ENCODE data around the gene ACIN1.
A peak's percentile ranks its signal among the peaks of the same experiment; 100 is the strongest.

The ACIN1 gene, protein sequence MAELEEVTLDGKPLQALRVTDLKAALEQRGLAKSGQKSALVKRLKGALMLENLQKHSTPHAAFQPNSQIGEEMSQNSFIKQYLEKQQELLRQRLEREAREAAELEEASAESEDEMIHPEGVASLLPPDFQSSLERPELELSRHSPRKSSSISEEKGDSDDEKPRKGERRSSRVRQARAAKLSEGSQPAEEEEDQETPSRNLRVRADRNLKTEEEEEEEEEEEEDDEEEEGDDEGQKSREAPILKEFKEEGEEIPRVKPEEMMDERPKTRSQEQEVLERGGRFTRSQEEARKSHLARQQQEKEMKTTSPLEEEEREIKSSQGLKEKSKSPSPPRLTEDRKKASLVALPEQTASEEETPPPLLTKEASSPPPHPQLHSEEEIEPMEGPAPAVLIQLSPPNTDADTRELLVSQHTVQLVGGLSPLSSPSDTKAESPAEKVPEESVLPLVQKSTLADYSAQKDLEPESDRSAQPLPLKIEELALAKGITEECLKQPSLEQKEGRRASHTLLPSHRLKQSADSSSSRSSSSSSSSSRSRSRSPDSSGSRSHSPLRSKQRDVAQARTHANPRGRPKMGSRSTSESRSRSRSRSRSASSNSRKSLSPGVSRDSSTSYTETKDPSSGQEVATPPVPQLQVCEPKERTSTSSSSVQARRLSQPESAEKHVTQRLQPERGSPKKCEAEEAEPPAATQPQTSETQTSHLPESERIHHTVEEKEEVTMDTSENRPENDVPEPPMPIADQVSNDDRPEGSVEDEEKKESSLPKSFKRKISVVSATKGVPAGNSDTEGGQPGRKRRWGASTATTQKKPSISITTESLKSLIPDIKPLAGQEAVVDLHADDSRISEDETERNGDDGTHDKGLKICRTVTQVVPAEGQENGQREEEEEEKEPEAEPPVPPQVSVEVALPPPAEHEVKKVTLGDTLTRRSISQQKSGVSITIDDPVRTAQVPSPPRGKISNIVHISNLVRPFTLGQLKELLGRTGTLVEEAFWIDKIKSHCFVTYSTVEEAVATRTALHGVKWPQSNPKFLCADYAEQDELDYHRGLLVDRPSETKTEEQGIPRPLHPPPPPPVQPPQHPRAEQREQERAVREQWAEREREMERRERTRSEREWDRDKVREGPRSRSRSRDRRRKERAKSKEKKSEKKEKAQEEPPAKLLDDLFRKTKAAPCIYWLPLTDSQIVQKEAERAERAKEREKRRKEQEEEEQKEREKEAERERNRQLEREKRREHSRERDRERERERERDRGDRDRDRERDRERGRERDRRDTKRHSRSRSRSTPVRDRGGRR

DNA sequence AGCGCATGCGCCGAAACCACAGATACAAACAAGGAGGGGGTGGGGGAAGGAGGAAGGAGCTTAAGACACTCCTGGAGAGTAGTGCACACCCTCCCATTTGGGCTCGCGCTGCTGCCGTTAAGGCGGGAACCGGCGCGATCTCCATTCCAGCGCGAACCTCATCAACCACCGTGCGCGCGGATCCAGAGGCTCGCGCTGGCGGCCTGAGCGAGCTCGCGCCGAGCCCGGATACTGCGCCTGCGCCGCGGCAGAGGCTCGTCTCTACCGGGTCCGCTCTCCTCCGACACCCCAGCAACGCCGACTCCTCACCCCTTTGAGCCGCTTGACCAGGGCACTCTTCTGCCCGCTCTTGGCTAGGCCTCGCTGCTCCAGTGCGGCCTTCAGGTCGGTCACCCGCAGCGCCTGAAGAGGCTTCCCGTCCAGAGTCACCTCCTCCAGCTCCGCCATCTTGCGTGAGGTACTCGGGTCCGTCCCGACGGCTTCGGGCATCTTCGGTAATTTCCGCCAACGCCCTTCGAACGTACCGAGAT, at the start of gene ACIN1:
TSS of gene ACIN1 (minus strand) at position 471 of the 530 bp plus-strand sequence. CDS start at position 447, 24 bp downstream.
- DNase-seq (ENCODE audit: extremely low spot score, insufficient read length, low read depth): peak; percentile 52
- FAIRE-seq: no peak

DNA sequence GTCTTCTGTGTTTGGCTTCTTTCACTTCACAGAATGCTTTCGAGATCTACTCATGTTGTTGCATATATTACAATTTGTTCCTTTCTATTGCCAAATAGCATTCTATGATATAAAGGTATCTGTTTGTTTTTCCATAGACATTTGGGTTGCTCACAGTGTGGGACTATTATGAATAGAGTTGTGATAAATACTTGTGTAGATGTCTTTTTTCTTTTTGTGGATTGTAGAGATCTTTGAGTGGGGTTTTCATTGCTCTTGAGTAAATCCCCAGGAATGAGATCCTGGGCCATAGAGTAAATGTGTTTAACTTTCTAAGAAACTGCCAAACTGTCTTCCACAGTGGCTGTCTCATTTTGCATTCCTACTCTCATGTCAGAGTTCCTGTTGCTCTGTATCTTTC, 49.0 kb upstream of the ACIN1 start:
- DNase-seq (ENCODE audit: extremely low spot score, insufficient read length, low read depth) (no peak), FAIRE-seq (no peak)

DNA sequence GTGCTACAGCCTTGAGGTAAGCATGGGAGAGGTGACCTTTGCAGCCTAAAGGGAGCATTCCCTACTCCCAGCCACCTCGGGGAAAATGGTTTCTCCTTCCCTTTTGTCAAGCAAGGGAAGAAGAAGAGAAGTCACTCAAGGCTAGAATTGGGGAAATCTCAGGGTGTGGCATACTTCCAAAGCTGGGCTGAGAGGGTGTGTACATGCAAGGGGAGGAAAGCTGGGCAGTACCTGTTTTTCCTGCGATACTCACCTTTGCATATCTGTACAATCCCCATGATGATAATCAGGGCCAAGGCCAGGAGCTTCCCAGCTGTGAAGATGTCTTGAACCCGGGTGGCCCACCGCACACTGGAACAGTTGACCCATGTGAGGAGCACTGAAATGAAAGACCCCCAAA, 47.9 kb upstream of the ACIN1 start:
- FAIRE-seq: no peak
- DNase-seq (ENCODE audit: extremely low spot score, insufficient read length, low read depth): no peak

DNA sequence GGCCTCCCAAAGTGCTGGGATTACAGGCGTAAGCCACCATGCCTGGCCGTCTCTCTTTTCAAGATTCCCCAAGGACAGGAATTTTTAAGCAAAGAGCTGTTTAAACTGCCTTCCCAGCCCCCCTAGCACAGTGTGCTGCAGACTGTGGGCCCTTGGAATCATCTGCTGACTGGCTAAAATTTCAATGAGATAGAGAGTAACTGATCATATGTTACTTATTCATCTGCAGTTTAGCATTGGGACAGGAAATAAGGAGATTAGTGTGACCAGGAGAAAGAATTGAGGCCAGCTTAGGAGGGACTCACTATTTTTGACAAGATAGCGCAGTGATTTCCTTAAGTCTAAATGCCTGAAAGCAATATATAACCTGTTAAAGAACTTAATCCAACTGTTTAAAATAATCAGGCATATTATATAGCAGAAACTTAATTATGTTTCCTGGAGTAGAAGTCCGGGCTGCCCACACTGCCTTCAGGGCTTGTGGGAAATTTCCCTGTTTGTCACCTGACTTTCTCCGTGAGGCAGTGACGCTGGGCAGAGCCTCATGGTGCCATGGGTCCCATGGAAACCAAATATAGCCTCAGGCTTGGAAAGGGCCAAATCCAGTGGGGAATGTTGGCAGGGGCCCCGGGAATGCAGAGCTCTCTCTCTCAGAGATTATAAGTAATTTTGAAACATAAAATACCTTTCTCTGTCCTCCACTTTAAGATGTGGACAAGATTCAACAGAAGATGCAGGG, 46.9 kb upstream of the ACIN1 start:
- no peak for FAIRE-seq
- DNase-seq (ENCODE audit: extremely low spot score, insufficient read length, low read depth): no peak

DNA sequence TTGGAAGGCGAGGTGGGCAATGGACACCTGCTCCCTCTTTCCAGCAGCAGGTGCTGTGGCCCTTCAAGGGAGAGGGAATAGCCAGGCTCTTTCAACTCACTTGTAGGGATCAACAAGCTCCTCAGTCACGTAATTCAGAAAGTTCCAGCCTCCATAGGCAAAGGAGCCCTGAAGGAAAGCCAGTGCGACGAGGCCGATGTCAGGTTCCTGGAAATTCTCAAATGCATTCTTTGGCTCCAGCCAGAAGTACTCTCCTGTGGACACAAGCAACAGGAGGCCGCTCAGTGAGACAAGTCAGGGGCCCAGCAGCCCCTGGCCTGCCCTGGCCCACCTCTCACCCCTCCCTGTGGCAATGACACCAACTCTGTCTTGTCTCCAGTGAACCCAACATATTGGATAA, 45.4 kb upstream of the ACIN1 start:
- DNase-seq (ENCODE audit: extremely low spot score, insufficient read length, low read depth): no peak
- FAIRE-seq: no peak

DNA sequence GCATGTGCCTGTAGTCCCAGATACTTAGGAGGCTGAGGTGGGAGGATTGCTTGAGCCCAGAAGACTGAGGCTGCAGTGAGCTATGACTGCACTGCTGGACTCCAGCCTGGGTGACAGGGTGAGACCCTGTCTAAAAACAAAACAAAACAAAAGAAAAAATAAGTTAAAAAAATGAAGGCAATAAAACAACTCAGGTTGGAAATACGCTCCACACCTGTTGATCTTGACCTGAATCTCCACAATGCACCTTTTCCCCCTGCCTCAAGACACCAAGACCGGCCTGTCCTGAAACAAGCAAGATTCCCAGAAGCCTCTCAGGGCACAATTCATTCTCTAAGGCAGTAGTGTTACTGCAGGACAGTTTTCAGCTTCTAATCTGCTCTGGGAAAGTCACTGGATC, 44.9 kb upstream of the ACIN1 start:
- FAIRE-seq: no peak
- DNase-seq (ENCODE audit: extremely low spot score, insufficient read length, low read depth): no peak

DNA sequence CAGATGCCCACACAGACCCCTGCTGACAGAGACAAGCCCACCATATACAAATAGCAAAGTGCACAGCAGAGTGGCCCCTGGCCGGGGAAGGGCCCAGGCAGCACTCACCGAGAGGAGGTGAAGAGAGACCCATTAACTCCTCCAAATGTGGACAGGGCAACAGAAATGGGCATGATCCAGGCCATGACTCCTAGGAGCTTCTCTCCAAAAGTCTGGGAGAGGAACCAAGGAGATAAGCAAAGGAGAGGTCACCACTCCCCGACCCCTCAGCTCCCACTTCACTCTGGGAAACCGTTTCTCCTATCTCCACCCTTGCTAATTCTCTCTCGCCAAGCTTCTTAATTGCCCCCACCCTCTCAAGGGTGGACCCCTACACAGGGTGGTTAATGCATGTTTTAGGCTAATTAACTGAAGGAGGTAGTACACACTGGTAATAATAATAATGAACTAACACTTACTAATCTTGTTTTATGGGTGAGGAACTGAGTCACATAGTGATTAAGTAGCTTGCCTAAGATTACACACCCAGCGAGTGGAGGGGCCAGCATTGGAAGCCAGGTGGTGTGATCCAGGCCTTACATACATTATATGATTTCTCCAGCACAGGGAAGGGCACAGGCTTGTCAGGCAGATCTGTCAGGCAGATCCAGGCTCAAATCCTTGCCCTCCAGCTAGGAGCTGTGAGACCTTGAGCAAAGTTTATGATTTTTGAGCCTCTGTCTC, 43.0 kb upstream of the ACIN1 start:
- DNase-seq (ENCODE audit: extremely low spot score, insufficient read length, low read depth) (no peak), FAIRE-seq (no peak)

DNA sequence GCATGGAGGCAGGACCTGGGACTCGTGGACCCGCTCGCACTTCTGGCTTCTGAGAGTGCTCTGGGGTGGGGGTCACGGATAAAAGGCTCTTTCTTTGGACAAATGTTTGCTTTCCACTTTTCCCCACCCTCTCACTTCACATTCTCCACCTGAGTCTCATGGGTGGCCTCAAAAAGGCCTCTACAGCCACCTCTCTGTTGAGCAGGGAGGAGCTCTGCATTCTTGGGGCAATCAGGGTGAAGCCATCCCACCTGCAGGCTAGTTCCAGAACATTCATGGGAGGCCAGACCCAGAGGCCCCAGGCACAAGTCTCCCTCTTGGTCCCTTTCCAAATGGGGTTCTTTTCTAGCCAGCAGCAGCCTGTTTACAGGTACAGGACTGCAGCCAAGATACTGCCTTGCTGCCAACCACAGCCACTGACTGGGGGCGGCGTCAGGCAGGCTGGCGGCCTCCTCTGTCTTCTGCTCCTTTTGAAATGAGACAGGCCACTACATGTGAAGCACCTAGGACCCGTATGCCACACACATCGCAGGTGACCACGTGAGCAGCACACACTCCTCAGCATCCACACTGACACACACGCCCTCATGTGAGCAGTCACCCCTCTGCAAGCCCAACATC, 42.4 kb upstream of the ACIN1 start:
- DNase-seq (ENCODE audit: extremely low spot score, insufficient read length, low read depth) (no peak), FAIRE-seq (no peak)

DNA sequence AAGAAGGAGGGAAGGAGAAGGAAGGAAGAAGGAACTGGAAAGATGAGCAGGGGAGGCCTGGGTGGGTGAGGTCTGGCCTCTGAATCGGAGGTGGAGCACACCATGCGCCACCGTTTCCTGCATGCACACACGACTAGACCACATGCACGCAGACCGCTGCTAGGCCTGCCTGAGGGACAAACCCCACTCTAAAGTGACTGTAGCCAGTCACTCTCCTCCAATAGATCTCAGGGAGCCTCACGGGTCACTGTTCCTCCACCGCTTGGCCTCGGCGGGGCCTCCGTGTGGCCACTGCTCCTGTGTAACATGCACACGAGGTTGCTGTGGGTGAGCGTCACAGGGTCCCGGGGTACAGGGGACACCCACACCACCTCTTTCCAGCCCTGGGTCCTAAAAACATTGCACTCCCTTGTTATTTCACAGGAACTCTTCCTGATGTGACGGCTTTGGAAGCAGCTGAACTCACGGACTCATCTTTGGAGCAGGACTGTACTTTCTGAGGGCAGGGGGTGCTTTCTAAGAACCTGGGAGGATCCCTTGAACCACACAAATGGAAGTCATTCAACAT, 41.7 kb upstream of the ACIN1 start:
- no peak for FAIRE-seq
- DNase-seq (ENCODE audit: extremely low spot score, insufficient read length, low read depth): no peak

DNA sequence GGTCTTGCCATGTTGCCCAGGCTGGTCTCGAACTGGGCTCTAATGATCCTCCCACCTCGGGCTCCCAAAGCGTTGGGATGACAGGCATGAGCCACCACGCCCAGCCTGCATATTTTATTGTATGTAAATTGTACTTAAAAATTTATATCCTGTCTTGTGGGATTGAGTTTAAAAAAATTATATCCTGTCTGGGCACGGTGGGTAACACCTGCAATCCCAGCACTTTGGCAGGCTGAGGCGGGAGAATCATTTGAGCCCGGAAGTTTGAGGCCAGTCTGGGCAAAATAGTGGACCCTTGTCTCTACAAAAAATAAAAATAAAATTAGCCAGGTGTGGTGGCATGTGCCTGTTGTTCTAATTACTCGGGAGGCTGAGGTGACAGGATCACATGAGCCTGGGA, 38.0 kb upstream of the ACIN1 start:
- DNase-seq (ENCODE audit: extremely low spot score, insufficient read length, low read depth) (no peak), FAIRE-seq (no peak)

DNA sequence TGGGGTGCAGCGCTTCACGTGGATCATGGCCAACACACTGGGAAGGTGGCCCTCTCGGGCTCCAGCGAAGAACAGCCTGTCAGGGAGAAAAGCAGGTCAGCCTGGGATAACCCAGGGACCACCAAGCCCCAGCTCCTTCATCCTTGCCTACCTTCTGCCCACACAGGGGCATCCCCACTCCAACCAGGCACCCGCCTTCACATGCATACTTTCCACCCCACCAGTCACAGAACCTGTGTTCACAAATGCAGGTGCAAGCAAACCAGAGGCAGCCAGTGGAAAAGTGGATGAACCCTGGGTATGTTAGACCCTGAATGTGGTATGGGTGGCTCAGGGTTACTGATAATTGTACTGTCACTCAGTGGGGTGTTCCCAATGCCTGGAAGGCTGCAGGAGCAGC, 36.5 kb upstream of the ACIN1 start:
- FAIRE-seq (no peak), DNase-seq (ENCODE audit: extremely low spot score, insufficient read length, low read depth) (no peak)

DNA sequence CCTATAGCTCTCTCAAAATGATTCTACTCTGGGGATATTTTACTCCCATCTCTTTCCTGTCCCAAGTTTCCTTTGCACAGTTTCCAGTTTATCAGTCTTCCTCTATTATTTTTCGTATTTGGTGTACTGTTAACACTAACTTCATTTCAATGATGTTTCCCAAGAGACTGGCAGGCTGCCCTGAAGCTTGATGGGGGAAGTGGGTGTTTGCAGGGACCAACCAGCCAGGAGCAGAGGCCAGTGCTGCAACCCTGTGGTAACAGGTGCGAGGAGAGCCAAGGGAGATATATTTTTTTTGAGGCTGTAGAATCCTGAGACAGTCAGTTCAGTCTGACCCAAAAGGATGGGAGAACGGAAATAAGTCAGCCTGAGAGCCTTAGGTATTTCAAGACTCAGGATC, 35.9 kb upstream of the ACIN1 start:
- no peak for DNase-seq (ENCODE audit: extremely low spot score, insufficient read length, low read depth)

DNA sequence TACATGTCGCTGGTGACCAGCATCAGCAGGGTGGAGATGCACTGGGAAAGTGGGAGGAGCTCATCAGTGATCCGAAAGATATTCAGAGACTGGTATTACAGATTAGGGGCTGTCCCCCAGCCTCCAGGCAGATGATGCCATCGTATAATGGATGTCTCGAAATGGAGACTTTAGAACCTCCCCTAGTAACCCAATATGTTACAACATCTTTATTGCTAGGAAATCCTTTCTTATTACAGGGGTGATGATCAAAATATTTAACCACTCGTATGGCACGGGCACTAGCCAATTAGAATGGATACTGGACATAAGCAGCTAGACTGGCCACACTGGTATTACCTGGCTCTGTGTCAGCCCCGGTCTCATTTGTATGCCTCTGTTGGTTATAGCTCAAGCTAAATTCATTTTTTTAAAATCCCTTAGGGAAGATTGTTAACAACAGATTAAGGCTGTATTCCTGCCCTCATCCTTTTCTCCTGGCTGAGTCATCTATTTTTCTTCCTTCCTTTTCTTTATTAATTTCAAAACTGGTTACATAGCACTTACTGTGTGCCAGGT, 34.9 kb upstream of the ACIN1 start:
- no peak for DNase-seq (ENCODE audit: extremely low spot score, insufficient read length, low read depth)
- FAIRE-seq: no peak

More for the DNA sequence above, 35.9 kb upstream of the ACIN1 start:
- no peak for FAIRE-seq

DNA sequence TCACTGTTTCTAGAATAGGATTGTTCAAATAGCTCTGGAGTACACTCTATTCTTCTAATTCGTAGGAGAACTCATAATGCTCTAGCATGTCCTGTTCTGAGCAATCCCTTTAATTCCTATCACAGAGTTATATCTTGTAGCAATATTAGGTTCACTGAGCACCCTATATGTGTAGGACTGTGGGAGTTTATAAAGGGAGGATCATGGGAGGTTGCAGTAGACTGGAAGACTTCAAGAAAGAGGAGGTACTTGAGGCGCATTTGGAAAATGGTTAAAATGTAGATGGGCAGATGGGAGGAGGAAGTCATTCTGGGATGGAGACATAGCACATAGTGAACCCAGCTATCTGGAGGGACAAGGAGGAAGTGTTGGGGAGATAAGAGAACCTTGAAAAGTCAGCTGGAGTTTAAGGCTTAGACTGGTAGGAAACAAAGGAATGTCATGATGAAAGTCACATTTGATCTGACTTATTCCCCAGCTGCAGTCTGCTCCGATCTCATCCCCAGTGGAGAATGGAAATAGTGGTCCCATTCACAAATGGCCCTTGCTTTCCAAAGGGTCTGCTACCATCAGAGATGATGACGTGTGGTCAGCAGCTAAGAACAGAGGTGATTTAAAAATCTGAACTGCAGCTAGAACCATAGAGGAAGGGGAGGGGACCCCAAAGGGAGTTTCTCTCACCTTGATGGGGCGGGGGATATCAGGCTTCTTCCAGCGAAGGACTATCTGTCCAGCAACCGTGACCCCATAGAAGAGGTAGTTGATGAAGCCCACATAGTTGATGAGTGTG, 34.2 kb upstream of the ACIN1 start:
- DNase-seq (ENCODE audit: extremely low spot score, insufficient read length, low read depth): no peak
- no peak for FAIRE-seq

DNA sequence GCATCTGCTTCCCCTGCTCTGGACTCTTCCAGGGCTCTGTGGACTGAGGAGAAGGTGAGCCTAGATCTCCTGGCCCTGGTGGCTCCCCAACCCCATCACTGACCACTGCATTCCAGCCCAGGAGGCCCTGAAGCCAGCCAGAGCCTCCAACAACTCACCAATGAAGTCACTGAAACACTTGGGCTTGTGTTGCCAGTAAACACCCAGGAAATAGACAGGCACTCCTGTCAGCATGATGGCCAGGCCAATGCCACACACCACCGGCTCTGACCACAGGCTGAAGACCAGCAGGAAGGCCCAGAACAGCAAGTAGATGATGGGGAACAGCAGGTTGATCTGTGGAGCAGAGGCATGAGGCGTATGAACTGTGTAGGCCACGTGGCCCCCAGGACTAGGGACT, 32.9 kb upstream of the ACIN1 start:
- no peak for FAIRE-seq

DNA sequence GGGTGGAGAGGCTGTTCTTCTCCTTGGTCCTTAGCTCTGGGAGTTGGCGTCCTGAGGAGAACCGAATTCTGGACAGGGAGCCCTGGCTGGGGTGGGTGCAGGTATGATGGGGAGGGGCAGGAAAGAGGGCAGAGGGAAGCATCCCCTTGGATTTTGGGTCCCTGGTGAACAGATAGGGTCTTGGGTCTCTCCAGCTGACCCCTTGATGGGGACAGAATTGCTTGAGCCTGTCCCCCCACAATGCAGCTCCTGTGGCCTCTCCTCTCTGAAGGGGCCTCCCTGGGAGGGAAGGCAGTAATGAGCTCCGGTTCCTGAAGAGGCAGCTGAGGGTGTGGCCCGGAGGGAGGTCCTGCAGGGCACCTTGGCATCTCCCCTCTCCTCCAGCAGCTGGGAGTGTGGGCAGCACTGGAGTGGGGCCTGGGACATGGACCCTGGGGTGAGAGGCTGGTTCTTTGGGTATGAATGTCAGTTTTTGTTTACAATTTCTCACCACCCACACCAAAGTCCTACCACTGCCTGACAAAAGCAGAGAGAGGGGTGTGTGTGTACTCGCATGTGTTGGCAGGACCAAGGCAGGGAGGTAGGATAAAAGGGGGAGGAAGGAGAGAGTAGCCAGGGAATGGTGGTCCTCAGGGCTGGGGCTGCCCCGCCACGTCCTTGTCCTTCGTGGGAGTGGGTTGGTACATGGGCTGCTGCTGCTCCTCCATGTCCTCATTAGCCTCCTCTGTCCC, 31.8 kb upstream of the ACIN1 start:
- DNase-seq (ENCODE audit: extremely low spot score, insufficient read length, low read depth) (no peak), FAIRE-seq (no peak)

More for the DNA sequence above, 32.9 kb upstream of the ACIN1 start:
- no peak for DNase-seq (ENCODE audit: extremely low spot score, insufficient read length, low read depth)

All from GM18507 (cell line).